GM12878 (cell line): ENCODE measurements around the gene RNLS. TPM values are rescaled to one million over a fixed set of nuclear protein-coding genes. Genes with fewer than 3 reads are reported as not detected.

ENCODE experiments used
- ATAC-seq: fragments of 200-7000 bp; cut with Tn5 transposase; 3 replicates; pipeline ENCODE4 v1.9.1; 2020; ENCODE audit warnings: mild to moderate bottlenecking, moderate library complexity
- BruUV-seq: library from RNA; stranded (reverse); fragments of 400-500 nt; replicated peaks from 2 replicates; lab custom pipeline; 2021; lab: Mats Ljungman, UMichigan
- CTCF ChIA-PET: fragments of 300-600 bp; sonication (Branson Sonifier 250); formaldehyde crosslinking; extraction: SDS; loops from one replicate; lab custom pipeline; 2021; ENCODE audit warnings: inconsistent platforms; lab: Yijun Ruan, JAX
- POLR2A ChIA-PET: fragments of 350-600 bp; formaldehyde crosslinking; extraction: SDS; loops from one replicate; lab custom pipeline; 2021; ENCODE audit warnings: inconsistent platforms; lab: Charles Lee
- RAD21 ChIA-PET: fragments of 300-600 bp; sonication (Branson Sonifier 250); formaldehyde crosslinking; loops from one replicate; lab custom pipeline; 2023; ENCODE audit warnings: antibody characterized with exemption; ENCODE audit not compliant: unreplicated experiment; lab: Charles Lee
- SMC1A ChIA-PET: fragments of 300-600 bp; sonication (Branson Sonifier 250); formaldehyde crosslinking; loops from one replicate; lab custom pipeline; 2023; ENCODE audit not compliant: unreplicated experiment, uncharacterized antibody; lab: Charles Lee
- DNase-seq: peaks from one replicate; pipeline ENCODE4 v3.0.0-alpha.2; 2011; ENCODE audit warnings: low read depth, low spot score
- FAIRE-seq: peaks from 3 replicates; lab custom pipeline; 2011; peaks lifted over from hg19 to GRCh38; lab: Jason Lieb, UNC
- H2AFZ ChIP-seq: 2 replicates; pipeline ENCODE4 v1.6.0; 2011; ENCODE audit warnings: low read depth, low read length, control low read depth; ENCODE audit not compliant: control insufficient read depth
- H3K27ac ChIP-seq: 2 replicates; pipeline ENCODE4 v1.5.1; 2011; ENCODE audit warnings: control low read depth; ENCODE audit not compliant: control insufficient read depth, insufficient read depth
- H3K27me3 ChIP-seq, 2 experiments: replicated peaks in 1 of 2; 2 replicates each; pipeline versions ENCODE4 v1.6.0 to v1.6.1; 2011; ENCODE audit warnings: low read length in 1 of 2; ENCODE audit not compliant: control insufficient read depth in 2 of 2, insufficient read depth in 2 of 2
- H3K36me3 ChIP-seq, 2 experiments: 2 replicates each; pipeline ENCODE4 v1.5.1; 2011; ENCODE audit warnings: low read length in 1 of 2; ENCODE audit not compliant: control insufficient read depth in 2 of 2, insufficient read depth in 2 of 2
- H3K4me1 ChIP-seq: 2 replicates; pipeline ENCODE4 v1.6.1; 2011; ENCODE audit warnings: mild to moderate bottlenecking, low read length, moderate library complexity, mixed read lengths; ENCODE audit not compliant: control insufficient read depth, insufficient read depth
- H3K4me2 ChIP-seq: 2 replicates; pipeline ENCODE4 v1.6.0; 2011; ENCODE audit warnings: control low read depth; ENCODE audit not compliant: control insufficient read depth, insufficient read depth
- H3K4me3 ChIP-seq: fragments of 200-600 bp; sonication (generic); 2 replicates; pipeline ENCODE4 v1.5.1; 2016
- H3K79me2 ChIP-seq: 2 replicates; pipeline ENCODE4 v1.6.0; 2011; ENCODE audit warnings: low read length; ENCODE audit not compliant: control insufficient read depth, insufficient read depth
- H3K9ac ChIP-seq: 2 replicates; pipeline ENCODE4 v1.8.0; 2011; ENCODE audit warnings: low read length, control low read depth, mixed read lengths; ENCODE audit not compliant: control insufficient read depth, insufficient read depth
- H3K9me3 ChIP-seq: replicated peaks from 3 replicates; pipeline ENCODE4 v1.5.1; 2011; ENCODE audit warnings: mild to moderate bottlenecking, low read length; ENCODE audit not compliant: control insufficient read depth, insufficient read depth
- H4K20me1 ChIP-seq: 2 replicates; pipeline ENCODE4 v1.6.0; 2011; ENCODE audit not compliant: control insufficient read depth, insufficient read depth
- ASH2L ChIP-seq: fragments of 300-600, 200-600 bp; sonication (generic); IDR thresholded peaks from 2 replicates; pipeline ENCODE4 v1.6.1; 2017; ENCODE audit warnings: low read depth, mild to moderate bottlenecking, borderline replicate concordance
- CBX3 ChIP-seq: fragments of 200-600 bp; sonication (generic); IDR thresholded peaks from 2 replicates; pipeline ENCODE4 v1.6.1; 2016; ENCODE audit warnings: low read depth, borderline replicate concordance
- CTCF ChIP-seq, 3 experiments: IDR thresholded peaks in 2 of 3; conservative IDR thresholded peaks in 1 of 3; 2 replicates each; pipeline ENCODE4 v1.5.1; 2011; ENCODE audit warnings: low read depth in 3 of 3, low read length in 3 of 3, mild to moderate bottlenecking in 3 of 3, control low read depth in 2 of 3, moderate library complexity in 2 of 3, inconsistent platforms in 1 of 3, mixed read lengths in 1 of 3; ENCODE audit not compliant: control insufficient read depth in 2 of 3, insufficient read depth in 1 of 3; ENCODE audit errors: extremely low read depth in 1 of 3
- E2F4 ChIP-seq: IDR thresholded peaks from 2 replicates; pipeline ENCODE4 v1.6.1; 2012; ENCODE audit warnings: low read depth, low read length, improper control_type of control experiment
- ETV6 ChIP-seq, 2 experiments: fragments of 450-650 bp in 1 of 2; IDR thresholded peaks in 1 of 2; conservative IDR thresholded peaks in 1 of 2; 2 replicates each; pipeline ENCODE4 v1.6.1; 2014; ENCODE audit warnings: antibody characterized with exemption in 1 of 2, borderline replicate concordance in 1 of 2, low read depth in 1 of 2, mild to moderate bottlenecking in 1 of 2, moderate library complexity in 1 of 2
- EZH2 ChIP-seq: IDR thresholded peaks from 2 replicates; pipeline ENCODE4 v1.6.1; 2012; ENCODE audit warnings: low read depth, mild to moderate bottlenecking, control low read depth, inconsistent platforms, low read length, borderline replicate concordance; ENCODE audit not compliant: control insufficient read depth
- FOS ChIP-seq: IDR thresholded peaks from 3 replicates; pipeline ENCODE4 v1.6.1; 2011; ENCODE audit warnings: borderline replicate concordance; ENCODE audit not compliant: insufficient read length; ENCODE audit errors: extremely low read depth
- GABPA ChIP-seq: IDR thresholded peaks from 2 replicates; pipeline ENCODE4 v1.6.1; 2014; ENCODE audit warnings: antibody characterized with exemption, low read depth, mild to moderate bottlenecking, inconsistent platforms
- GATAD2B ChIP-seq: fragments of 450-650 bp; conservative IDR thresholded peaks from 2 replicates; pipeline ENCODE4 v1.6.1; 2017; ENCODE audit warnings: low read depth, mild to moderate bottlenecking, moderate library complexity
- JUNB ChIP-seq: IDR thresholded peaks from 2 replicates; pipeline ENCODE4 v1.6.1; 2016; ENCODE audit warnings: antibody characterized with exemption, mild to moderate bottlenecking
- NFXL1 ChIP-seq: fragments of 450-650 bp; IDR thresholded peaks from 2 replicates; pipeline ENCODE4 v1.6.1; 2017; ENCODE audit warnings: antibody characterized with exemption, mild to moderate bottlenecking, borderline replicate concordance
- PAX8 ChIP-seq: fragments of 450-650 bp; IDR thresholded peaks from 2 replicates; pipeline ENCODE4 v1.6.1; 2017; ENCODE audit warnings: mild to moderate bottlenecking, moderate library complexity
- POLR2A ChIP-seq: IDR thresholded peaks from 2 replicates; pipeline ENCODE4 v1.6.1; 2011; ENCODE audit warnings: low read depth, mild to moderate bottlenecking, low read length
- RCOR1 ChIP-seq: conservative IDR thresholded peaks from 2 replicates; pipeline ENCODE4 v1.6.1; 2012; ENCODE audit warnings: low read depth, low read length, improper control_type of control experiment
- SUZ12 ChIP-seq: fragments of 200-600 bp; sonication (generic); IDR thresholded peaks from one replicate; pipeline ENCODE4 v1.6.1; 2018; ENCODE audit warnings: antibody characterized with exemption, mild to moderate bottlenecking; ENCODE audit not compliant: unreplicated experiment
- ZNF274 ChIP-seq: IDR thresholded peaks from one replicate; pipeline ENCODE4 v1.8.0; 2011; ENCODE audit not compliant: insufficient read length, insufficient read depth
- WGBS: methylation state at CpG from one replicate; pipeline ENCODE4 v1.1.6; 2016; ENCODE audit warnings: low lambda C conversion rate; ENCODE audit not compliant: insufficient replicate concordance, insufficient coverage; ENCODE audit errors: missing lambda C conversion rate; 5-methylcytosine and 5-hydroxymethylcytosine counted together
- in situ Hi-C: fragments of 300-500 bp; cut with MboI; formaldehyde crosslinking; loops from 9 replicates; pipeline ENCODE4 v1.14.3; 2018; ENCODE audit warnings: mixed read lengths
- intact Hi-C: fragments of 100-400 bp; cut with micrococcal nuclease; formaldehyde crosslinking; loops from one replicate; pipeline ENCODE4 v1.14.2; 2022; ENCODE audit not compliant: unreplicated experiment
- polyA plus RNA-seq, 11 experiments: library from polyadenylated mRNA; depleted of rRNA in 4 of 11; unstranded in 6 of 11; stranded (reverse) in 5 of 11; fragments of >200 nt; fragmentation: Nextera tagmentation in 4 of 11; fragmentation: Illumina TruSeq in 1 of 11; extraction: Ambion mirVana in 4 of 11; extraction: Trizol in 1 of 11; gene quantifications; 1 replicate in 1 of 11; 2 replicates in 10 of 11; pipeline versions ENCODE4 v1.2.1 to v1.2.3, GENCODE V29; 2011 to 2016; ENCODE audit warnings: inconsistent platforms in 2 of 11, missing spikeins in 2 of 11, low read depth in 1 of 11
- total RNA-seq, 4 experiments: library from RNA; depleted of rRNA in 3 of 4; stranded (reverse); fragments of >200 nt in 3 of 4; fragmentation: Illumina TruSeq in 1 of 4; extraction: Trizol in 1 of 4; gene quantifications; 2 replicates each; pipeline versions ENCODE4 v1.2.1 to v1.2.3, GENCODE V29; 2013 to 2021

RNLS gene
- total and polyA plus RNA-seq, 10 of the 15 experiments (the other 5 are each of a cell fraction or from before 2014, with no cell fraction given): 3.4 to 6.7 (median 4.6) TPM

GRCh38 chr10:88530629-88531391, 52.3 kb downstream of the RNLS start (continued):
- TF ChIP-seq SUZ12 (no peak), EZH2 (no peak), CTCF (IDR thresholded peaks at IDR 0.05 in 2 of 3, conservative IDR thresholded peaks at IDR 0.05 in 1 of 3; ENCODE audit: control insufficient read depth in 2 of 3, extremely low read depth in 1 of 3, insufficient read depth in 1 of 3, low read depth in 3 of 3, low read length in 3 of 3) (no peak), NFXL1 (no peak), POLR2A (no peak)

GRCh38 chr10:88530093-88530492, 53.0 kb downstream of the RNLS start:
- DNase-seq (no peak), ATAC-seq (no peak), FAIRE-seq (no peak)
- Histone ChIP-seq H3K9ac (no peak overlapping the region), H3K27ac (no peak overlapping the region), H2AFZ (no peak overlapping the region), H3K4me3 (no peak overlapping the region), H3K9me3 (no peaks in the 10 kb centered on the region), H3K4me2 (no peak overlapping the region), H3K27me3 (no peaks in the 10 kb centered on the region), H3K4me1 (no peaks in the 10 kb centered on the region), H3K36me3 (no peaks in the 10 kb centered on the region), H4K20me1 (no peaks in the 10 kb centered on the region), H3K79me2 (no peaks in the 10 kb centered on the region)
- ChIA-PET RAD21 (no interaction called here), SMC1A (no interaction called here), POLR2A (no interaction called here), CTCF (no interaction called here)
- no TSS peak for BruUV-seq
- intact Hi-C loops: no loop called here
- WGBS: 57% methylated on average over 2 of the region's 2 CpGs
- in situ Hi-C loops: no loop called here
- TF ChIP-seq ETV6 (conservative IDR thresholded peaks at IDR 0.05 in 1 of 2, IDR thresholded peaks at IDR 0.05 in 1 of 2; ENCODE audit: borderline replicate concordance in 1 of 2, low read depth in 1 of 2): no peak
- TF ChIP-seq RCOR1: no peak
- no peak for TF ChIP-seq CBX3
- TF ChIP-seq GABPA: no peak
- TF ChIP-seq JUNB: no peak
- TF ChIP-seq FOS: no peak
- TF ChIP-seq E2F4: no peak
- TF ChIP-seq POLR2A: no peak
- TF ChIP-seq GATAD2B: no peak
- TF ChIP-seq ASH2L: no peak
- no peak for TF ChIP-seq PAX8
- TF ChIP-seq ZNF274: no peak
